NB4 (cell line): Measurements from ENCODE around the gene FNIP1.

Experiments
- CTCF ChIP-seq: IDR thresholded peaks from one replicate; pipeline ENCODE4 v1.5.1; 2012; ENCODE audit warnings: low read depth, low read length
- MAX ChIP-seq: IDR thresholded peaks from 2 replicates; pipeline ENCODE4 v1.6.1; 2011; ENCODE audit warnings: low read depth, low read length
- POLR2A ChIP-seq: IDR thresholded peaks from 2 replicates; pipeline ENCODE4 v1.6.1; 2011; ENCODE audit warnings: mild to moderate bottlenecking; ENCODE audit not compliant: insufficient read length; ENCODE audit errors: extremely low read depth

GRCh38 chr5:131756942-131757341 lies 39.9 kb downstream of the FNIP1 start:
- no peak for TF ChIP-seq CTCF
- no peak for TF ChIP-seq POLR2A
- no peak for TF ChIP-seq MAX
